Measurements from ENCODE around the gene GPR22.

The GPR22 gene

DNA sequence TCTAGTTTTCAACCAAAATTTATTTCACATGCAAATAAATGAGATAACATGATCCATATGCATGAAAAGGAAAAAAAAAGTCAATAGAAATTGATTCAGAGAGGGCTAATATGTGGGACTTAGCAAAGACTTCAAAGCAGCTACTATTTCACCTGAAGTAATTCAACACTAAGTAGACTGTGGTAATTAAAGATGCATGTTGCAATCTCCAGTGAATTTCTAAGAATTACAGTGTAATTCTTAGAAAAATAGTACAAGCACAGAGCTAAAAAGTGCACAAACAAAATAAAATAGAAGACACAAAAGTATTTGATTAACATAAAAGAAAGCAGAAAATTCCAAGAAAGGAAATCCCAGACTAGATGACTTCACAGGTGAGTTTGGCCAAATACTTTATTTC is 25.7 kb downstream of the GPR22 start:
- H3K27ac ChIP-seq = no peak overlapping the region
- H3K27me3 ChIP-seq (ENCODE audit: insufficient read depth, low read depth) = no peaks in the 10 kb centered on the region
- no peak overlapping the region for H3K9ac ChIP-seq
- H3K36me3 ChIP-seq (ENCODE audit: insufficient read depth) = no peaks in the 10 kb centered on the region
- no peaks in the 10 kb centered on the region; the same call in 1 of the 2 replicates for H3K79me2 ChIP-seq (ENCODE audit: insufficient read depth, low read depth)
- no peak overlapping the region for H3K4me3 ChIP-seq (IDR thresholded peaks at IDR 0.05; ENCODE audit: insufficient read depth, low read depth, low read length)
- no peak overlapping the region for H3K4me2 ChIP-seq
- H3K4me1 ChIP-seq (ENCODE audit: low read depth, poor library complexity, severe bottlenecking) = no peaks in the 10 kb centered on the region
- TF ChIP-seq, protein P1, sequence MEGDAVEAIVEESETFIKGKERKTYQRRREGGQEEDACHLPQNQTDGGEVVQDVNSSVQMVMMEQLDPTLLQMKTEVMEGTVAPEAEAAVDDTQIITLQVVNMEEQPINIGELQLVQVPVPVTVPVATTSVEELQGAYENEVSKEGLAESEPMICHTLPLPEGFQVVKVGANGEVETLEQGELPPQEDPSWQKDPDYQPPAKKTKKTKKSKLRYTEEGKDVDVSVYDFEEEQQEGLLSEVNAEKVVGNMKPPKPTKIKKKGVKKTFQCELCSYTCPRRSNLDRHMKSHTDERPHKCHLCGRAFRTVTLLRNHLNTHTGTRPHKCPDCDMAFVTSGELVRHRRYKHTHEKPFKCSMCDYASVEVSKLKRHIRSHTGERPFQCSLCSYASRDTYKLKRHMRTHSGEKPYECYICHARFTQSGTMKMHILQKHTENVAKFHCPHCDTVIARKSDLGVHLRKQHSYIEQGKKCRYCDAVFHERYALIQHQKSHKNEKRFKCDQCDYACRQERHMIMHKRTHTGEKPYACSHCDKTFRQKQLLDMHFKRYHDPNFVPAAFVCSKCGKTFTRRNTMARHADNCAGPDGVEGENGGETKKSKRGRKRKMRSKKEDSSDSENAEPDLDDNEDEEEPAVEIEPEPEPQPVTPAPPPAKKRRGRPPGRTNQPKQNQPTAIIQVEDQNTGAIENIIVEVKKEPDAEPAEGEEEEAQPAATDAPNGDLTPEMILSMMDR (conservative IDR thresholded peaks at IDR 0.05; ENCODE audit: low read depth, low read length) = no peak
- H4K20me1 ChIP-seq (ENCODE audit: insufficient read depth) = no peaks in the 10 kb centered on the region
- H2AFZ ChIP-seq (ENCODE audit: low read depth) = no peak overlapping the region

DNA sequence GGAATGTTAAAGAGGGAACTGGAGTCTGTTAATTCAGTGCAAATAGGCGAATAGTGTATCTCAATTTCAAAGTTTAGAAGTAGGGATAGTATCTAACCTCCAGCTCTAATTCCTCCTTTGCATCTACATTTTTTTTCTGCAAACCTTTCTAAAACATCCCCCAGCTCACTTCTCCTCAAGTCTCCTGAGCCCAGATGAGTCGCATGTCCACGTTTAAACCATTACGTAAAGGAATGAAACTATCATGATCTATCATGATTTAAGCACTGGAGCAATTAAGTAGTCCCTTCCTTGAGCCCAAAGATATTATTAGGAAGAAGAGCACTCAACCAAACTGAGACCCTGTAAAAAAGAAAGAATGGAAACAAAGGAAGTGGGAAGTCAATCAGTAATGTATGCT is 29.9 kb downstream of the GPR22 start:
- Histone ChIP-seq H3K4me3 (IDR thresholded peaks at IDR 0.05; ENCODE audit: insufficient read depth, low read depth, low read length) (no peak overlapping the region), H3K4me1 (ENCODE audit: low read depth, poor library complexity, severe bottlenecking) (no peaks in the 10 kb centered on the region), H3K4me2 (no peak overlapping the region), H4K20me1 (ENCODE audit: insufficient read depth) (no peaks in the 10 kb centered on the region), H3K79me2 (ENCODE audit: insufficient read depth, low read depth) (no peaks in the 10 kb centered on the region; the same call in 1 of the 2 replicates), H2AFZ (ENCODE audit: low read depth) (no peak overlapping the region), H3K9ac (no peak overlapping the region), H3K27ac (no peak overlapping the region), H3K36me3 (ENCODE audit: insufficient read depth) (no peaks in the 10 kb centered on the region), H3K27me3 (ENCODE audit: insufficient read depth, low read depth) (no peaks in the 10 kb centered on the region)
- TF ChIP-seq, protein P1 (conservative IDR thresholded peaks at IDR 0.05; ENCODE audit: low read depth, low read length) = no peak

DNA sequence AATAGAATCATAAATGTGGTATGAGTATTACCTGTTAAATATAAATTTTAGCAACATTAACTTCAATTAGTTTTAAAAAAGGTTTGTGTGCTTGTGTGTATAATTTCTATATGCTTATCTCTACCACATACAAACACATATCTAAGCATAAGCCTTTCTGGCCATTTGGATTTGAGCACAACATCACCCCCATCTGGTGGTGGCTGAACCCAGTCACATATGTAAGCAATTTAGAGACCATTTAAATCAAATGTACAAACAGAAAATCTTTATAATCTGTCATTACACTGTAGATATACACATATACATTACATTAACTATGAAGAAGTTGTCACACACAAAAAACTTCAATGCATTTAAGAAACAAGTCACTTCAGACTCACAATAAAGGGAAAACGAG is 31.7 kb downstream of the GPR22 start:
- H3K4me1 ChIP-seq (ENCODE audit: low read depth, poor library complexity, severe bottlenecking) = peaks cover 8% of the 10 kb centered on the region
- no peak overlapping the region for H3K4me3 ChIP-seq (IDR thresholded peaks at IDR 0.05; ENCODE audit: insufficient read depth, low read depth, low read length)
- no peaks in the 10 kb centered on the region for H3K27me3 ChIP-seq (ENCODE audit: insufficient read depth, low read depth)

DNA sequence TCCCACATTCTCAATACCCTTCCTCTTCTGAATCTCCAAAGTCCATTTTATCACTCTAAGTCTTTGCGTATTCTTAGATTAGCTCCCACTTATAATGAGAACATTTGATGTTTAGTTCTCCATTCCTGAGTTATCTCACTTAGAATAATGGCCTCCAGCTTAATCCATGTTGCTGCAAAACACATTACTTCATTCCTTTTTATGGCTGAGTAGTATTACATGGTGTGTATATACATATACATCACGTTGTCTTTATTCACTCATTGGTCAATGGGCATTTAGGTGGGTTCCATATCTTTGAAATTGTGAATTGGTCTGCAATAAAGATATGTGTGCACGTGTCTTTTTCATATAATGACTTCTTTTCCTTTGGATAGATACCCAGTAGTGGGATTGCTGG is 32.3 kb downstream of the GPR22 start:
- Histone ChIP-seq H3K27me3 (ENCODE audit: insufficient read depth, low read depth) (no peaks in the 10 kb centered on the region), H3K4me1 (ENCODE audit: low read depth, poor library complexity, severe bottlenecking) (peaks cover 14% of the 10 kb centered on the region), H3K4me3 (IDR thresholded peaks at IDR 0.05; ENCODE audit: insufficient read depth, low read depth, low read length) (no peak overlapping the region), H3K79me2 (ENCODE audit: insufficient read depth, low read depth) (no peaks in the 10 kb centered on the region), H3K9ac (no peak overlapping the region), H3K27ac (no peak overlapping the region), H3K4me2 (no peak overlapping the region), H4K20me1 (ENCODE audit: insufficient read depth) (no peaks in the 10 kb centered on the region), H2AFZ (ENCODE audit: low read depth) (no peak overlapping the region), H3K36me3 (ENCODE audit: insufficient read depth) (no peaks in the 10 kb centered on the region)
- TF ChIP-seq, protein P1 (conservative IDR thresholded peaks at IDR 0.05; ENCODE audit: low read depth, low read length) = no peak

More for the DNA sequence above, 31.7 kb downstream of the GPR22 start:
- Histone ChIP-seq H3K4me2 (no peak overlapping the region), H2AFZ (ENCODE audit: low read depth) (no peak overlapping the region), H4K20me1 (ENCODE audit: insufficient read depth) (no peaks in the 10 kb centered on the region), H3K36me3 (ENCODE audit: insufficient read depth) (no peaks in the 10 kb centered on the region), H3K9ac (no peak overlapping the region), H3K79me2 (ENCODE audit: insufficient read depth, low read depth) (no peaks in the 10 kb centered on the region), H3K27ac (no peak overlapping the region)
- TF ChIP-seq, protein P1 (conservative IDR thresholded peaks at IDR 0.05; ENCODE audit: low read depth, low read length) = peak; percentile 38
